Measurements from ENCODE around the gene ATG16L1. TPM values are rescaled to one million over a fixed set of nuclear protein-coding genes. Genes with fewer than 3 reads are reported as not detected.

ATG16L1 gene
- total and polyA plus RNA-seq, 8 donors, result 7.4 to 15.0 (median 10.5) TPM

GRCh38 chr2:233225230-233226068, 26.0 kb upstream of the ATG16L1 start:
- no peak for ATAC-seq
- 68 to 73% methylated on average over 5 of the region's 5 CpGs for WGBS, 2 donors
- no peaks in the 10 kb centered on the region for H3K9me3 ChIP-seq
- no peak for FAIRE-seq
- intact Hi-C loops (cut with DNase I), result no loop called here
- H3K27me3 ChIP-seq, result no peaks in the 10 kb centered on the region
- H3K4me3 ChIP-seq, result no peak overlapping the region
- no peaks in the 10 kb centered on the region for H3K4me1 ChIP-seq
- H3K27ac ChIP-seq, result no peak overlapping the region
- no peak for TF ChIP-seq CTCF (IDR thresholded peaks at IDR 0.05)
- no peak for DNase-seq
- H3K36me3 ChIP-seq, result no peaks in the 10 kb centered on the region

GRCh38 chr2:233226511-233227031, 24.9 kb upstream of the ATG16L1 start:
- DNase-seq (no peak), ATAC-seq (no peak), FAIRE-seq (no peak)
- Histone ChIP-seq H3K27ac (no peak overlapping the region), H3K27me3 (no peaks in the 10 kb centered on the region), H3K4me1 (no peaks in the 10 kb centered on the region), H3K9me3 (no peaks in the 10 kb centered on the region), H3K36me3 (no peaks in the 10 kb centered on the region), H3K4me3 (no peak overlapping the region)
- no peak for TF ChIP-seq CTCF (IDR thresholded peaks at IDR 0.05)
- 75 to 80% methylated on average over 2 of the region's 2 CpGs for WGBS, 2 donors
- intact Hi-C loops (cut with DNase I), result no loop called here

GRCh38 chr2:233227346-233227978, 24.0 kb upstream of the ATG16L1 start:
- Histone ChIP-seq H3K27me3 (no peaks in the 10 kb centered on the region), H3K36me3 (no peaks in the 10 kb centered on the region), H3K4me3 (no peak overlapping the region), H3K4me1 (no peaks in the 10 kb centered on the region), H3K27ac (no peak overlapping the region), H3K9me3 (no peaks in the 10 kb centered on the region)
- no peak for DNase-seq
- intact Hi-C loops (cut with DNase I), result no loop called here
- ATAC-seq, result no peak
- 60 to 79% methylated on average over 7 of the region's 7 CpGs for WGBS, 2 donors
- no peak for TF ChIP-seq CTCF (IDR thresholded peaks at IDR 0.05)
- no peak for FAIRE-seq

- WGBS, 2 donors, result 82 to 95% methylated on average over 3 of the region's 3 CpGs
- DNase-seq (no peak), FAIRE-seq (no peak), ATAC-seq (no peak)
- no peak for TF ChIP-seq CTCF (IDR thresholded peaks at IDR 0.05)
- intact Hi-C loops (cut with DNase I), result no loop called here
- Histone ChIP-seq H3K9me3 (no peaks in the 10 kb centered on the region), H3K27ac (no peak overlapping the region), H3K27me3 (no peaks in the 10 kb centered on the region), H3K36me3 (no peaks in the 10 kb centered on the region), H3K4me1 (no peaks in the 10 kb centered on the region), H3K4me3 (no peak overlapping the region)
Observed at GRCh38 chr2:233228376-233228775, 23.1 kb upstream of the ATG16L1 start.
